Neuron (in vitro differentiated cells): ENCODE measurements around the gene ABCC6.
A peak's percentile ranks its signal among the peaks of the same experiment; 100 is the strongest.
"Not testable (repeated sequence)": the region's sequence is repeated elsewhere in the genome, so short reads cannot be mapped to it uniquely, and the experiment has no call there.

ENCODE experiments used
- H2AFZ ChIP-seq: one replicate; pipeline ENCODE4 v1.6.1; 2013; ENCODE audit warnings: low read depth, mild to moderate bottlenecking, inconsistent platforms, low read length, moderate library complexity
- H3K27me3 ChIP-seq: one replicate; pipeline ENCODE4 v1.6.1; 2013; ENCODE audit warnings: low read length; ENCODE audit not compliant: insufficient read depth
- H3K36me3 ChIP-seq: one replicate; pipeline ENCODE4 v1.6.1; 2013; ENCODE audit warnings: low read length; ENCODE audit not compliant: insufficient read depth
- H3K4me1 ChIP-seq: one replicate; pipeline ENCODE4 v1.6.1; 2013; ENCODE audit warnings: low read length; ENCODE audit not compliant: insufficient read depth
- H3K4me3 ChIP-seq: 2 replicates; pipeline ENCODE4 v1.5.1; 2013; ENCODE audit warnings: mild to moderate bottlenecking, low read length, moderate library complexity
- H3K9me3 ChIP-seq: one replicate; pipeline ENCODE4 v1.6.1; 2013; ENCODE audit warnings: low read length

ABCC6 gene

DNA sequence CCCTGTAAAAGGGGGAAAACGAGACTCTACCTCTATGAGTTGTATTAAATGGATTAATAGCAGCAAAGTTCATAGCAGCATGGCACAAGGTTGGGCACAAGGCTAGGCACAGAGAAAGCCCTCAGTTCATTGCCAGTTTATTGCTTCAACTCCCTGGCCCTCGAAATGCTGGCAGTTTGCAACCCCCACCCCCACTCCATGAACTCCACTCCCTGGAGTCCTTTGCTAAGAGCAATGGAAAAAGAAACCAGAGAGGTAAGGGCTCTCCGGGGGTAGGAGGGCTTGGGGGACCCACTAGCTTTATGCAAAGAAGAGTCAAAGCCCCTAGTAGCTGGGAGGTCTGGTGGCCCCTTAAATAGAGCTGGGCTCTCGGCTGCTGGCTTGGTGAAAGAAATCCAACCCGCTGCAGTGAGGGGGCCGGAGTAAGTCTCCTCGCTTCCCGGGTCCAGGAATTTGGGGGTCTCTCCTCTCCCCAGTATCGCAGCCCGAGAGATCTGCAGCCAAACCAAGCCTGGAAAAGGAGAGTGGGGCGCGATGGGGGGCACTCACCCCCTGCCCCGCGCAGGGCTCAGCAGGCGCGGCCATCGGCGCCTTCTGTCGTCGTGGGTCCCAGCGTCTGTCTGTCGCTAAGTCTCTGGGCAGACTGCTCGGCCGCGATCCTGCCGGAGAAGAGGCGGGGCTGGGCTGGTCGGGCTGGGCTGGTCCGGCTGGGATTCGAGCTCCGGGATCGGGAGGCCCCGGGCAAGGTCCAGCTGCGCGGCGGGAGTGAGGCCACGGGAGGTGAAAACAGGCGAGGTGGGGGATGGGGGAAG lies at the start of gene ABCC6:
ABCC6 (minus strand) TSS at position 645 of the 812 bp plus-strand sequence; CDS start at position 585, 60 bp downstream.
- not testable (repeated sequence) for H2AFZ ChIP-seq, H3K36me3 ChIP-seq, H3K9me3 ChIP-seq, H3K27me3 ChIP-seq, H3K4me1 ChIP-seq
- H3K4me3 ChIP-seq, result peak within 1 kb of the TSS; percentile 26

DNA sequence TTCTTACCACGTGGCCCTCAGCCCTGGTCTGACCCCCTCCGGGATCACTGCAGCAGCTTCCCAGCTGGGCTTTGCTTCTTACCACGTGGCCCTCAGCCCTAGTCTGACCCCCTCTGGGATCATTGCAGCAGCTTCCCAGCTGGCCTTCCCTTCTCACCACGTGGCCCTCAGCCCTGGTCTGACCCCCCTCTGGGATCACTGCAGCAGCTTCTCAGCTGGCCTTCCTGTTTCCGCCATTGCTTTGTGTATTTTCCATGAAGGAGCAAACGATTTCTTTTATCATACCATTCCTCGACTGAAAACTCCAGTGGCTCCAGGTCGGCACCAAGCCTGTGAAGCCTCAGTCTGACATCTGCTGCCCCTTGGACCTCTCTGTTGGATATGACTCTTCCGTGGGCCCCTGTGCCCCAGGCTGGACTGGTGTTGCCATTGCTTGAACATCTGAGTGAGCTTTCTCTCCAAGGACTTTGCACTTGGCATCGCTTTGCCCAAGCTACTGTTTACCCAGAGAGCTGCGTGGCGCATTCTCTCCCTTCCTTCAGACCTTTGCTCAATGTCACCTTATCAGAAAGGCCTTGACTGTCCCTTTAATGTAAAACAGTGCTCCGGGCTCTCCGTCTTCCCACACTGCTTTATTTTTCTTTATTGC lies 49.4 kb upstream of the ABCC6 start:
- not testable (repeated sequence) for H3K4me1 ChIP-seq, H2AFZ ChIP-seq, H3K27me3 ChIP-seq, H3K36me3 ChIP-seq, H3K9me3 ChIP-seq, H3K4me3 ChIP-seq

DNA sequence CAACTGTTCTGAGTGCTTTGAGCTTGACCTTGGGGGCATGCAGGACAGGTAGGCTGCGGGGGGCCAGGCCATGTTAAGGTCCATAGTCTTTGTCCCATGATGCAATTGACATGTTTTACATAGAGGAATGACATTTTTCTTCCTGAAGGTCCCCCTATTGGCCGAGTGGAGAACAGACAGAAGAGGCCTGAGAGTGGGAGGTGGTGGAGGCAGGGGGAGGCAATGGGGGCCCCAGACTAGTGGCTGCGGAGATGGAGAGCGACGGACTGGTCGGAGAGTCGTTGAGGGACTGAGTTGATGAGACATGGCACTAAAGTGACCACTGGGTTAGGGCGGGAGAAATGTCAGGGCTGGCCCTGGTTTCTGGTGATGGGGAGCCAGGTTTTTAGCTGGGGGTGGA lies 48.4 kb upstream of the ABCC6 start:
- H3K27me3 ChIP-seq, H3K4me3 ChIP-seq, H3K9me3 ChIP-seq, H3K36me3 ChIP-seq, H3K4me1 ChIP-seq, H2AFZ ChIP-seq: not testable (repeated sequence)

DNA sequence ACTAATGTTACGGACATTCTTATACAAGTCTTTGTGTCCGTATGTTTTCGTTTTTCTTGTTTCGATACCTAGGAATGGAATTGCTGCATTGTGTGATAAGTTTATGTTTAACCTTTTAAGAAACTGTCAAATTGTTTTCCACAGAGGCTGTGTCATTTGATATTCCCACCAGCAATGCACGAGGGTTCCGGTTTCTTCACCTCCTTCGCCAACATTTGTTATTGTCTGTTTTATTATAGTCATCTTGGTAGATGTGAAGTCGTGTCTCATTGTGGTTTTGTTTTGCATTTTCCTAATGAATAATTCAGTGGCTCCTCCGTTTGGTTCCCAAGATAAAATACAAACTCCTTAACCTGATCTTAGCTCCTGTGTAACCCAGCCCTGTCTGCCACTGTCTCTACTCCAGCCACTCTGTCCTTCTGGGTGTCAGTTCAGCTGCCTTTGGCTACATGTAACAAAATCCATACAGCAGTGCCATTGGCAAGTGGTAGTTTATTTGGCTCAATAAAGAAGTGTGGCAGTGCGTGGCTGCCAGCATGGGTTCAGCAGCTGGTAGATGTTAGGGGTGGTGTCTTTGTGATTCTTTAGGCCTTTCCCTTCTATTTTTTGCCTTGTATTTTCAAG lies 45.0 kb upstream of the ABCC6 start:
- H3K4me1 ChIP-seq, H2AFZ ChIP-seq, H3K27me3 ChIP-seq, H3K4me3 ChIP-seq, H3K9me3 ChIP-seq, H3K36me3 ChIP-seq: not testable (repeated sequence)

DNA sequence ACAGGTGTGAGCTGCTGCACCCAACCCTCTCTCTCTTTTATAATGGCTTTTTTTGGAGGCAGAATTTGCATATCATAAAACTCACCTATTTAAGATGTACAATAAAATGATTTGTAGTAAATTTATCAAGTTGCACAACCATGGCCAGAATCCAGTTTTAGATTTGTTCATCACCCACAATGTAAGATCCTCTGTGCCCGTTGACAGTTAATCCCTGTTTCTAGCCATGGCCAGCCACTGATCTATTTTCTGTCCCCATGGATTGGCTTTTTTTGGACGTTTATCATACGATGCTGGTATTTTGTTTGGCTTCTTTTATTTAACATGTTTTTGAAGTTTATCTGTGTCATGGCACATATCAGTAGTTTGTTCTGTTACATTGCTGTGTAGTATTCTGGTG lies 44.4 kb upstream of the ABCC6 start:
- H2AFZ ChIP-seq, H3K4me1 ChIP-seq, H3K27me3 ChIP-seq, H3K4me3 ChIP-seq, H3K9me3 ChIP-seq, H3K36me3 ChIP-seq: not testable (repeated sequence)

DNA sequence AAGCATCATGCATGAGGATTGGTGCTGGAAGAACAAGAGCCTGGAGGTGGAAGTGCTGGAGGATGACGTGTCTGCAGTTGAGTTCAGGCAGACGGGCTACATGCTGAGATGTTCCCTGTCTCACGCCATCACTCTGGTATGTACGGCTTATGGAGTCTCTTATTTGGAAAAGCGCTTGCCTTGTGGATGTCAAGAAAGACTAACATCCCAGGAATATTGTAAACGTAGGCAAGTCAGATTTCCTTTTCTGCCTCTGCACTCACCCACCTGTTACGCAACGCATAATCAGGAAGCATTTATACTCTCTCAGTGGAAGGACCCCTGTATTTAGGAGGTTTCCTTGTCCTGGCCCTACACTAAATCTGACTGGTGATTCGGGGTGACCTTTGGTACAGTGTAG lies 41.8 kb upstream of the ABCC6 start:
- H2AFZ ChIP-seq, H3K36me3 ChIP-seq: not testable (repeated sequence)

DNA sequence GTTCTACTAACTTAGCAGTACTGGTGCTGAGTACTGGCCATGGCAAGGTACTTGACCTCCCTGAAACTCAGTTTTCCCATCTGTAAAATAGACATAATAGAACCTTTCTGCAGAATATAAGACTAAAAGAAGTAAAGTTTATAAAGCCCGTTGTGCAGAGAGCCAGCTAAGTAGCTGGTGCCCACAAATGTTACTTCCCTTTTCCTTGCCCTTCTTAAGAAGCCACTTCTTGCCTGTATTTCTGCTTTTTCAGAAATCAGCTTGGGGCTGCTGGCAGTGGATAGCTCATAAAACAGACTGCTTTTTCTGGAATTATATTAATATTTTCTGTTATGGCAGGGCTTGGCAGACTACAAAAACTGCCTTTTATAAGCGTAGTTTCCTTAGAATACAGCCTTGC lies 40.7 kb upstream of the ABCC6 start:
- H3K27me3 ChIP-seq, H3K4me3 ChIP-seq, H3K36me3 ChIP-seq, H2AFZ ChIP-seq, H3K4me1 ChIP-seq, H3K9me3 ChIP-seq: not testable (repeated sequence)

More for the DNA sequence above, 41.8 kb upstream of the ABCC6 start:
- H3K27me3 ChIP-seq, H3K4me1 ChIP-seq, H3K4me3 ChIP-seq, H3K9me3 ChIP-seq: not testable (repeated sequence)

DNA sequence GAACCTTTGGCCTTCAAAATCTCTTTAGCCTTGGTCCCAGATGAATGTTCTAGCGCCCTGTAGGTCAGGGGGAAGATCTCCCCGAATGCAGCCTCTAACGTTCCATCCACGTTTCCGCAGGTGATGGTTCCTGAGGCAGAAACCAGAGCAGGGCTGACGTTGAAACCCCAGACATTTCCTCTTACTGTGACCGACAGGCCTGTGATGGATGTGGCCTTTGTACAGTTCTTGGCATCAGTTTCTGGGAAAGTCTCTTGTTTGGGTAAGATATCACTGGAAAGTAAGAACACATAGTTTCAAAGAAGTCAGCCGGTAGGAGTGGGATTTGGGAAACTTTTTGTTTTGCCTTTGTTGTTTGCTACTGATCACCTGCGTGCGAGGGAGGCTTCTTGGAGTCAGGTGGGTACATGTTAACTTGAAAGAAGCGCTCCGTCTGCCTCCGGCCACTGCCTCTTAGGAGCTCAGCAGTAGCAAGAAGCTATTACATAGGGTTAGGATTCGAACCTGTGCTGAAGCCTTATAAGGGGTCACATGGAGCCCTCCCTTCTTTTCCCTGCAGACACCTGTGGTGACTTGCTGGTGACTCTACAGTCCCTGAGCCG lies 39.8 kb upstream of the ABCC6 start:
- H3K36me3 ChIP-seq, H3K9me3 ChIP-seq, H3K4me1 ChIP-seq, H3K4me3 ChIP-seq, H3K27me3 ChIP-seq, H2AFZ ChIP-seq: not testable (repeated sequence)

DNA sequence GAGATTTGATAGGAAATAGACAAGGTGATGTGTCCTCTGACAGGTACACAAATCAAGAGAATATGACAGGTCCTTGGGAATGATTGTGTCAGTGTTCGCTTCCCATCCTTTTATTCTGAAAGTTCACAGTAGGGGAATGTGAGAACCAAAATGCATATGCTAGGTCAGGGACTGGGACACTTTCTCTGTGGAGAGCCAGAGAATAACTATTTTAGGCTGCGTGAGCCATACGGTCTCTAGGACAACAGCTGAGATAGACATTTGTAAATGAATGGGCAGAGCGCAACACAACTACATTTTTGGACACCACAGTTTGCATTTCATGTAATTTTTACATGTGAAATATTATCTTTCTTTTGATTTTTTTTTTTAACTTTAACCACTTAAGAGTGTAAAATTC lies 36.7 kb upstream of the ABCC6 start:
- H3K27me3 ChIP-seq, H3K4me1 ChIP-seq, H3K36me3 ChIP-seq, H2AFZ ChIP-seq, H3K9me3 ChIP-seq, H3K4me3 ChIP-seq: not testable (repeated sequence)

DNA sequence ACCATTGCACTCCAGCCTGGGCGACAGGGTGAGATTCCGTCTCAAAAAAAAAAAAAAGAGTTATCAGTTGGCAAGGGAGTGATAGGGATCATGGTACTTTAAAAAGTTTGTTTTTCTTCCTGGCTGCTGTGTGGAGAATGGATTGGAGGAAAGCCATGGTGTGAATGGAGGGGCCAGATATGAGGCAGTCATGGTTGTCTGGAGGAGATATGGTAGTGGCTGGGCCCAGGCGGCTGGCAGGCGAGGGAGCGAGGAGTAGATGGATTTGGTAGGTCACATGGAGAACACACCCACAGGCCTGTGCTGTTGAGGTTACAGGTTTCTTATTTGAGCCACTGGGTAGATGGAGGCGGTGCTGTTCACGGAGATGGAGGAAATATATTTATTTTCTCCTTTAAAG lies 35.5 kb upstream of the ABCC6 start:
- not testable (repeated sequence) for H3K27me3 ChIP-seq, H3K36me3 ChIP-seq, H2AFZ ChIP-seq, H3K9me3 ChIP-seq, H3K4me3 ChIP-seq, H3K4me1 ChIP-seq

DNA sequence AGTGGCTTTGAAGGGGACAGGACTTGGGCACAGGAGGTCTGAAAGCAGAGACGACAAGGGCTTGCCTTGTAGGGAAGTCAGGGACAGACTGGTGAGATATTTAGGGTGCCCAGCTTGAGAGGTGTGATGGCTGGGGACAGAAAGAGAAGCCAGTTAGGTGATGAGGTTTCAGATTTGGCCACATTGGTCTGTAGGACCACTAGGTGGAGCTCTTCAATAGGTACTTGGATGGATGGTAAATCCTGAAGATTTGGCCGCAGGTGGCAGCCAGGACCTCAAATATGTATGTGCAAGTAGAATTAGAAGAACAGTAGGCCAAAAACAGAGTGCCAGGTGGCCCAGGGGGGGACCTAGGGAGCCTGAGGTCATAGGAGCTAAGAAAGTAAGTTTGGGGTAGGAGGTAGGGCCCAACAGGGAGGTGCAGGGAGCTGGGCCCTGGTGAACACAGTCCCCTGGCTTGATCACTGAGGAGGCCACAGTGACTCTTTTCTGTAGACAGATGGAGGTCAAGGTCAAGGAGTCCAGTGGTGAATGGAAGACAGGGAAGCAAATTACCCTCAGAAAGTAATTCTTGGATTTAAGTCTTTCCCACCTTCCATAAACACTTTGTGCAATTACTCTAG lies 34.1 kb upstream of the ABCC6 start:
- H3K4me3 ChIP-seq, H3K4me1 ChIP-seq, H3K9me3 ChIP-seq, H3K36me3 ChIP-seq, H3K27me3 ChIP-seq, H2AFZ ChIP-seq: not testable (repeated sequence)

DNA sequence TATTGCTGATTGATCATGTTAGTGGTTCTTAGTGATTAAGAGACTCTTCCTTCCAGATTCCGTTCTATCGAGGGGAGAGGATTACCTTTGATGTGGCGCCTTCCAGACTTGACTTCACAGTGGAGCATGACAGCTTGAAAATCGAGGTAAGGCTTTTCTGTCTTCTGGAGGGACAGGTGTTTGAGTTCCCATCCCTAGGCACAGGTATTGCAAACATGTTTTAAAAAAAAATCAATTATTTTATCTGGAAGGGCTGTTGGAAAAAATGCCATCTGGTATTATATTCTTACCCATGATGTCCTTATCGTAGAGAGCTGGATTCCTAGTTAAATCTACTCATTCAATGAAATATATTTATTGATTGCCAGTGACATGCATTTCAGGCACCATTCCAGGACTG lies 29.1 kb upstream of the ABCC6 start:
- H3K4me3 ChIP-seq, H3K27me3 ChIP-seq, H3K4me1 ChIP-seq, H3K9me3 ChIP-seq, H2AFZ ChIP-seq, H3K36me3 ChIP-seq: not testable (repeated sequence)

DNA sequence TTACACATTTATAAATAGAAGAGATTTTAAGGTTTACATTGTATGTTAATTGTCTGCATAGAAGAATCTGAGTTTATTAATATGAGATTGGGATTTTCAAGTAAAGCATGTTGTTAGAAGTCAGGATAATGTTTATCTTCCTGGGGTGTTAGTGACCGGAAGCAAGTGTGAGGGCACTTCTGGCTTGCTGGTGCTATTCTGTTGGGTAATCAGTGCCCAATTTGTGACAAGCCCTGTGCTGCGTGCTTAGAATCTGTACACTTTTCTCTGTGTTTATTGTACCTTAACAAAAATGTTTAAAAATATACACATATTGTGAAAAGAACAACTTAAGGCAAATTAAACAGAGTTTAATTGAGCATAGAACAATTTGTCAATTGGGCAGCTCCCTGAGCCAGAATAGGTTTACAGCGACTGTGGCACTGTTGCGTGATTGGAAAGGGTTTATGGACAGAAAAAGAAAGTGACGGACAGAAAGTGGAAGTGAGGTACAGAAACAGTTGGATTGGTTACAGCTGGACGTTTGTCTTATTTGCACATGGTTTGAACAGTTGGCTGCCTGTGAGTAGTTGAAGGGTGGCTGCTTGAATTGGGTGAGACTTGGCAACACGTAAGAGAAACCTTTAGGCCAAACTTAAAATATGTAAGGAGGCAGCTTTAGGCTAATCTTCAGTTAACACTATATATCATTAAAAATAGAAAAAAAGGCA lies 26.5 kb upstream of the ABCC6 start:
- not testable (repeated sequence) for H2AFZ ChIP-seq, H3K9me3 ChIP-seq, H3K36me3 ChIP-seq, H3K27me3 ChIP-seq, H3K4me1 ChIP-seq, H3K4me3 ChIP-seq
